ENCODE results near the gene NRBP1.

DNA sequence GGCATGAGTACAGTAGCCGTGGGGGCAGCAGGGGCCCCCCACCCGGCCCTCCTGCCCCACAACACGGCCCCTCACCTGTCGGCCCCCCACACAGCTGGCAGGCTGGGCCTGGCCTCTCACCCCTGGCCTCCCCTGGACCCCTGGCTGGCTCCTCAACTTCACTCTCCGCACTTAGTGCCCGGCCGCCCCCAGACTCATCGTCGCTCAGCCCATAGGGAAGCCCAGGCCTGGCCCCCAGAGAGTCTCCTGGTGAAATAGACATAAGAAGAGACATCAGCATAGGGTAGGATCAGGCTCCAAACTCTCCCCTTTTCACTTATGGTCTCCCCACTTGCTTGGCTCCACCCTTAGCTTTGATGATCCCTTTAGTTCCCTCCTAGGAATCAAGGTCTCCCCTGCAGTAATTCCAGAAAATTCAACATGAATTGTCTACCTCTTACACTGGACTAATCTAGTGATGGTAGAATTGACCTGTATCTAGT lies 49.6 kb upstream of the NRBP1 start:
- TF ChIP-seq ZNF274 (IDR thresholded peaks at IDR 0.05; ENCODE audit: low read depth, low read length): no peak
- no peak for TF ChIP-seq YY1 (IDR thresholded peaks at IDR 0.05; ENCODE audit: insufficient read depth, insufficient read length)

Measured in NT2/D1 (cell line).